Measurements from ENCODE around the gene MAGED2. TPM values are rescaled to one million over a fixed set of nuclear protein-coding genes. Genes with fewer than 3 reads are reported as not detected.
"Not testable (repeated sequence)": the region's sequence is repeated elsewhere in the genome, so short reads cannot be mapped to it uniquely, and the experiment has no call there.

Gene MAGED2
- total and polyA plus RNA-seq, 4 donors: 370 to 725 (median 490) TPM

DNA sequence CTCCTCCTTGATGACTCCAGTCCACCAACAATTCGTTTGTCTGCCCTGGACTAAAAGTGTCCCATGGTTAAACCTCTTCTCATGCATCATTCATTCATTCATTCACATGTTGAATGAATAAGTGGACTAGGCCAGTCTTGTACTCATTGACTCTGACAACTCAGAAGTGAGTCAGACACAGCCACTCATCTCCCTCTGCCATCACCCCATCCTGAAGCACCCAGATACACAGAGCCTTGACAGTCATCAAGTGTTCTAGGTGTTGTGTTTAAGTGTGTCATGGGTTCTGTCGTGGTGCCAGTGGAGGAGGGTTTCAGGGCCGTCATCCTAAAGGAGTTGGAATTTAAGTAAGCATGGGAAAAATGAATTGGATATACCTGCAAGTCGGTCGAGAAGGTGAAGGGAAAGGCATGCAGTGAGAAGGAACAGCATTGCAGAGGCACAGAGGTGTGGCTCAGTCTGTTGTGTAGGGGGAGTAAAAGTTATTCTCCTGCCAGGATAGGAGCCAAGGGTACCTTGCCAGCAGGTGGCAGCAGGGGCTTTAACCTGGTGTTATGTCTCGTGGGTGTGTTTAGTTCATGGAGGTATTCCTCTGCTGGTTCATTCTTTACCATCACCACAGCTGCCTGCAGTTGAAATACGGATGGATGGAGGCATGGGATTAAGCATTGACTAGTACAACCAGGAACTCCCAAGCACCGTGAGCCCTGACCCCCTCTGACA, 18.3 kb downstream of the MAGED2 start:
- no peak for DNase-seq (ENCODE audit: low read depth in 4 of 6, low spot score in 6 of 6)

DNA sequence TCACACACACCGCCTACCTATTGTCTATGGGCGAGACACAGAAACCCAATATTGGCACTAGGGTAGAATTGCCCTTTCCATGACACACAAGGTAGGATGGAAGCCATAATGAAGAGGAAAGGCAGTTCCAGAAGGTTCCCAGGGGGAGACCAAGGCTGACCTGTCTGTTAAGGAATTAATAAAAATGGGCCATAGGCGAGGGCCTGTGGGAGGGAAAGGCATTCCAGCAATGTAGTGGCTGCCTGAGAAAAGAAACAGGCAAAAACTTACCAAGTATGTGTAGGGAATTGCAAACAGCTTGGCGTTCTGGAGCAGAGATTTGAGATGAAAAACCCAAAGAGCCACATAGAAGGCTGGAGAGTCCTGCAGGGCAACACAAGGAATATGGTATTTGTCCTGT, 19.1 kb downstream of the MAGED2 start:
- WGBS (ENCODE audit: insufficient coverage): 51% methylated on average over 3 of the region's 4 CpGs
- H3K4me1 ChIP-seq (ENCODE audit: control insufficient read depth, insufficient read depth, low read length): peaks cover 4% of the 10 kb centered on the region
- no peak overlapping the region for H3K27ac ChIP-seq (ENCODE audit: low read depth, low read length)
- no peaks in the 10 kb centered on the region for H3K27me3 ChIP-seq (ENCODE audit: control insufficient read depth, insufficient read depth, low read length)
- DNase-seq (ENCODE audit: low read depth in 4 of 6, low spot score in 6 of 6): no peak
- no peak overlapping the region for H3K4me3 ChIP-seq (ENCODE audit: low read depth, low read length)
- H3K9me3 ChIP-seq (ENCODE audit: control insufficient read depth, insufficient read depth, low read length): no peaks in the 10 kb centered on the region
- H3K36me3 ChIP-seq (ENCODE audit: control insufficient read depth, insufficient read depth, low read length): no peaks in the 10 kb centered on the region

More for the DNA sequence above, 18.3 kb downstream of the MAGED2 start:
- H3K4me3 ChIP-seq (ENCODE audit: low read depth, low read length): no peak overlapping the region
- no peaks in the 10 kb centered on the region for H3K36me3 ChIP-seq (ENCODE audit: control insufficient read depth, insufficient read depth, low read length)
- no peaks in the 10 kb centered on the region for H3K27me3 ChIP-seq (ENCODE audit: control insufficient read depth, insufficient read depth, low read length)
- no peak overlapping the region for H3K27ac ChIP-seq (ENCODE audit: low read depth, low read length)
- no peaks in the 10 kb centered on the region for H3K9me3 ChIP-seq (ENCODE audit: control insufficient read depth, insufficient read depth, low read length)
- peaks cover 4% of the 10 kb centered on the region for H3K4me1 ChIP-seq (ENCODE audit: control insufficient read depth, insufficient read depth, low read length)
- 57% methylated on average over 7 of the region's 8 CpGs for whole genome bisulfite sequencing (ENCODE audit: insufficient coverage)

DNA sequence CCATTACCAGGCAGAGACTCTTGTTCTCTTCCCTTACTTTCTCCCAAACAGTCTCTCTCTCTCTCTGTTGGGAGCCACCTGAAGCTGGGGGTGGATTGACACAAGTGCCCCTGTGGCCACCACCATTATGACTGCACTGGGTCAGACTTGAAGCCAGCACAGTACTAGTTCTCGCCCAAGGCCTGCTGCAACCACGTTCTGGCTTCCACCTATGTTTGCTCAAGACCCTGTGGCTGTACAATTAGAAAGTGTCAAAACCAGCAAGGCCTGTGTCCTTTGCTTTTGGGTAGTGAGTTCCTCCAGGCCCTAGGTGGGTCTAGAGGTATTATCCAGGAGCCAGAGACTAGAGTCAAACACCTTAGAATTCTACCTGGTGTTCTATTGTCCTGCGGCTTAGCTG, 31.0 kb downstream of the MAGED2 start:
- DNase-seq (ENCODE audit: low read depth in 4 of 6, low spot score in 6 of 6): no peak
- no peaks in the 10 kb centered on the region for H3K36me3 ChIP-seq (ENCODE audit: control insufficient read depth, insufficient read depth, low read length)
- WGBS (ENCODE audit: insufficient coverage): 96% methylated on average over 3 of the region's 3 CpGs

DNA sequence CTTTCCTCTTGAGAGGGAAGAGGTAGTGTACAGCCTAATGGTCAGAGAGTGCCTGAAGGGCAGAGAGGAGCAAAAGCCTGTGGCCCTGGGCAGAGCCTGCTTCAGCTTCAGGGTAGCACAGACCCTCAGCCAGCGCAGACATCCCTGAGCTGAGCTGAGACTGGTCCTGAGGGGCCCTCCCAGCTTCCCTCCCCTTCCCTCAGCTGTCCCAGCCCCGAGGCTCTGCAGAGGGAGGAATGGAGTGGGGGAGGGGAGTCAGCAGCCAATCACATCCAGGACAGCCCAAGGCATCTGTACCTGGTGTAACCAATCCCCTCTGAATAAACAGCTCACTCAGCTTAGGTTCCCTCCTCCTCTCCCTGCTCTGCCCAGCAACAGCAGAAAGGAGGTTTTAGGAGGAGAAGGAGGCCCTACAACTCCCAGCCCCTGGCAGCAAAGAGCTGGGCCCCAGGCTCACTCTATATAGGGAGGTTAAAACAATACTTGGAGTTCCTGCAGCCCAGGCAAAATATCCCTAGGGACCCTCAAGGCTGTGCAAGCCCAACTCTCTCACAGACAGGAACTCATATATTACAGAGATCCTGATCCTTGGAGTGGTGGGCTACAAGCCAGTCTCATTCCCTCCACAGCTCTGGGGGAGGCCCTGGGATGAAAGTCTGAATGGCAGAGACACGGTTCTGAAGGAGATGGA, 33.8 kb downstream of the MAGED2 start:
- peak in 2 of 6 donors; percentile 23 to 39 for DNase-seq (ENCODE audit: low read depth in 4 of 6, low spot score in 6 of 6)
- H3K27ac ChIP-seq (ENCODE audit: low read depth, low read length): peak overlapping the region; percentile 61
- WGBS (ENCODE audit: insufficient coverage): 29% methylated on average over 1 of the region's 3 CpGs
- H3K4me3 ChIP-seq (ENCODE audit: low read depth, low read length); H3K36me3 ChIP-seq (ENCODE audit: control insufficient read depth, insufficient read depth, low read length); H3K4me1 ChIP-seq (ENCODE audit: control insufficient read depth, insufficient read depth, low read length); H3K27me3 ChIP-seq (ENCODE audit: control insufficient read depth, insufficient read depth, low read length); H3K9me3 ChIP-seq (ENCODE audit: control insufficient read depth, insufficient read depth, low read length): not testable (repeated sequence)

More for the DNA sequence above, 31.0 kb downstream of the MAGED2 start:
- H3K4me1 ChIP-seq (ENCODE audit: control insufficient read depth, insufficient read depth, low read length): peaks cover 7% of the 10 kb centered on the region
- no peak overlapping the region for H3K27ac ChIP-seq (ENCODE audit: low read depth, low read length)
- no peak overlapping the region for H3K4me3 ChIP-seq (ENCODE audit: low read depth, low read length)
- no peaks in the 10 kb centered on the region for H3K9me3 ChIP-seq (ENCODE audit: control insufficient read depth, insufficient read depth, low read length)
- no peaks in the 10 kb centered on the region for H3K27me3 ChIP-seq (ENCODE audit: control insufficient read depth, insufficient read depth, low read length)

DNA sequence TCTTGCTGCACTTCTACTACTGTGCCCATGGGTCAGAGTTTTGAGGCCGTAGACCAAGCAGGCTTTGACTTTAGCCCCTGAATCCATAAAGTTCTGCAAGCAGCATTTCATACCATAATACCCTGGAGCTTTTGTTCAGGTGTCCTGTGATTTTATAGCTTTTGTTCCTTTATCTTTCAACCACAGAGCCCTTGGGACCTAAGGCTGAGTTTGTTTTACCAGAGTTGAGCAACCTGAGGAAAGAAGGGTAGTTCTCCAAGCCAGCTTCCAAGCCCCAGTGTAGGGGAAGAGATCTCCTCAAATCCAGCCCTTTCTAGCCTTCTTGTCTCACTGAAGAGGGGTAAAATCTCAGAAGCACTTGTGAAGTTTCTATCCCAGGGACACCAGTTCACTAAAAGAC, 35.1 kb downstream of the MAGED2 start:
- no peak overlapping the region for H3K4me3 ChIP-seq (ENCODE audit: low read depth, low read length)
- H3K36me3 ChIP-seq (ENCODE audit: control insufficient read depth, insufficient read depth, low read length): no peaks in the 10 kb centered on the region
- H3K27me3 ChIP-seq (ENCODE audit: control insufficient read depth, insufficient read depth, low read length): no peaks in the 10 kb centered on the region
- no CpG with 5 or more reads among the region's 1 CpG for WGBS (ENCODE audit: insufficient coverage)
- H3K9me3 ChIP-seq (ENCODE audit: control insufficient read depth, insufficient read depth, low read length): no peaks in the 10 kb centered on the region
- no peak for DNase-seq (ENCODE audit: low read depth in 4 of 6, low spot score in 6 of 6)
- no peak overlapping the region for H3K27ac ChIP-seq (ENCODE audit: low read depth, low read length)
- peaks cover 7% of the 10 kb centered on the region for H3K4me1 ChIP-seq (ENCODE audit: control insufficient read depth, insufficient read depth, low read length)

DNA sequence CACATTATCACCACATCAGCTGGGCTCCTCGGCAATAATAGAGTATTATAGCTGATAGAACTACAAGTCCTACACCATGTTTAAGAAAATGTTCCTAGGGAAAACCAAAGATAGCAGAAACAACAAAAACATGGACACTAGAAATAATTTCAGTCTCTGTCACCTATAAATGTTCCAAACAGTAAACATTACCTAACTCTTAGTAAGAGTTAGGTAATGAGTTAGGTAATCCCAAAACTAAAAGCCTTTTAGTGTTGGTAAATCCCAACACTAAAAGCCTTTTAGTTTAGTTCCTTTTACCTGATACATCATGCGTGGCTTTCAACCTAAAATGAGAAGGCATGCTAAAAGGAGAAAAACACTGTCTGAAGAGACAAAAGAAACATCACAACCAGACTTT, 35.5 kb downstream of the MAGED2 start:
- Histone ChIP-seq H3K36me3 (ENCODE audit: control insufficient read depth, insufficient read depth, low read length) (no peaks in the 10 kb centered on the region), H3K4me1 (ENCODE audit: control insufficient read depth, insufficient read depth, low read length) (peaks cover 7% of the 10 kb centered on the region), H3K4me3 (ENCODE audit: low read depth, low read length) (no peak overlapping the region), H3K9me3 (ENCODE audit: control insufficient read depth, insufficient read depth, low read length) (no peaks in the 10 kb centered on the region), H3K27me3 (ENCODE audit: control insufficient read depth, insufficient read depth, low read length) (no peaks in the 10 kb centered on the region), H3K27ac (ENCODE audit: low read depth, low read length) (no peak overlapping the region)
- no CpG with 5 or more reads among the region's 2 CpGs for WGBS (ENCODE audit: insufficient coverage)
- no peak for DNase-seq (ENCODE audit: low read depth in 4 of 6, low spot score in 6 of 6)

DNA sequence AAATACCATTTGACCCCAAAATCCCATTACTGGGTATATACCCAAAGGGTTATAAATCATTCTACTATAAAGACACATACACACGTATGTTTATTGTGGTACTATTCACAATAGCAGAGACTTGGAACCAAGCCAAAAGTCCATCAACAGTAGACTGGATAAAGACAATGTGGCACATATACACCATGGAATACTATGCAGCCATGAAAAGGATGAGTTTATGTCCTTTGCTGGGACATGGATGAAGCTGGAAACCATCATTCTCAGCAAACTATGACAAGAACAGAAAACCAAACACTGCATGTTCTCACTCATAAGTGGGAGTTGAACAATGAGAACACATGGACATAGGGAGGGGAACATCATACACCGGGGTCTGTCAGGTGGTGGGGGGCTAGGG, 40.2 kb downstream of the MAGED2 start:
- not testable (repeated sequence) for H3K4me1 ChIP-seq (ENCODE audit: control insufficient read depth, insufficient read depth, low read length); DNase-seq (ENCODE audit: low read depth in 4 of 6, low spot score in 6 of 6); H3K27me3 ChIP-seq (ENCODE audit: control insufficient read depth, insufficient read depth, low read length); H3K36me3 ChIP-seq (ENCODE audit: control insufficient read depth, insufficient read depth, low read length); H3K27ac ChIP-seq (ENCODE audit: low read depth, low read length); H3K4me3 ChIP-seq (ENCODE audit: low read depth, low read length); H3K9me3 ChIP-seq (ENCODE audit: control insufficient read depth, insufficient read depth, low read length)
- WGBS (ENCODE audit: insufficient coverage): no CpG with 5 or more reads among the region's 2 CpGs

DNA sequence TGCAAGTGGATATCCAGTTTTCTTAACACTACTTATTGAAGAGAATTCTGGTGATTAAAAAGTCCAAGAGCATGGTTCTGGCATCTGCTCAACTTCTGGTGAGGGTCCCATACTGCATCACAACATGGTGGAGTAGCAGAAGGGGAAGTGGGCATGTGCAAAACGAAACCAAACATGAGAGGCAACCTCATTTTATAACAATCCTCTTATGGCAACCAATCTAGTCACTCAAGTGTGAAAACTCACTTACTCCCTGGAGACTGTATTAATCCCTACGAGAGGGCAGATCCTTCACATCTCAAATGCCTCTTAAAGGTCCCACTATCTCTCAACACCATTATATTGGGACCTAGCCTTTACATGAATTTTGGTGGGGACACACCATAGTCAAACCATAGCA, 57.7 kb downstream of the MAGED2 start:
- H3K36me3 ChIP-seq (ENCODE audit: control insufficient read depth, insufficient read depth, low read length): no peaks in the 10 kb centered on the region
- H3K4me1 ChIP-seq (ENCODE audit: control insufficient read depth, insufficient read depth, low read length): no peaks in the 10 kb centered on the region
- H3K9me3 ChIP-seq (ENCODE audit: control insufficient read depth, insufficient read depth, low read length): no peaks in the 10 kb centered on the region
- DNase-seq (ENCODE audit: low read depth in 4 of 6, low spot score in 6 of 6): no peak
- no peaks in the 10 kb centered on the region for H3K27me3 ChIP-seq (ENCODE audit: control insufficient read depth, insufficient read depth, low read length)
- no peak overlapping the region for H3K4me3 ChIP-seq (ENCODE audit: low read depth, low read length)
- 15% methylated on average over 2 of the region's 2 CpGs for WGBS (ENCODE audit: insufficient coverage)
- H3K27ac ChIP-seq (ENCODE audit: low read depth, low read length): no peak overlapping the region

Data from spinal cord (tissue), 10 donors.